ENCODE results near the gene OR2T4.

Gene OR2T4

GRCh38 chr1:248404024-248404423 lies 42.6 kb downstream of the OR2T4 start:
- TF ChIP-seq POLR2AphosphoS5 (IDR thresholded peaks at IDR 0.05; ENCODE audit: low read depth, low read length) = no peak
- no peak for TF ChIP-seq TAF1 (IDR thresholded peaks at IDR 0.05; ENCODE audit: borderline replicate concordance, insufficient read depth, low read length)
- no peak for TF ChIP-seq SIN3A (IDR thresholded peaks at IDR 0.05; ENCODE audit: borderline replicate concordance, insufficient read depth, low read length)
- TF ChIP-seq REST (IDR thresholded peaks at IDR 0.05; ENCODE audit: insufficient read depth in 1 of 2, low read depth in 2 of 2, low read length in 2 of 2) = no peak
- no peak for TF ChIP-seq FOXP2 (optimal IDR thresholded peaks at IDR 0.05; ENCODE audit: borderline replicate concordance, extremely low read depth, extremely low read length, insufficient read depth)

GRCh38 chr1:248406721-248407692 lies 45.5 kb downstream of the OR2T4 start:
- no peak for TF ChIP-seq SIN3A (IDR thresholded peaks at IDR 0.05; ENCODE audit: borderline replicate concordance, insufficient read depth, low read length)
- no peak for TF ChIP-seq POLR2AphosphoS5 (IDR thresholded peaks at IDR 0.05; ENCODE audit: low read depth, low read length)
- TF ChIP-seq FOXP2 (optimal IDR thresholded peaks at IDR 0.05; ENCODE audit: borderline replicate concordance, extremely low read depth, extremely low read length, insufficient read depth) = no peak
- no peak for TF ChIP-seq REST (IDR thresholded peaks at IDR 0.05; ENCODE audit: insufficient read depth in 1 of 2, low read depth in 2 of 2, low read length in 2 of 2)
- TF ChIP-seq TAF1 (IDR thresholded peaks at IDR 0.05; ENCODE audit: borderline replicate concordance, insufficient read depth, low read length) = no peak
